Coronary artery (tissue), 2 donors: Measurements from ENCODE around the gene PEX5L.

Source experiments
- DNase-seq: peaks from one replicate; pipeline ENCODE4 v3.0.0-alpha.2; 2017; ENCODE audit warnings: low spot score
- H3K27ac ChIP-seq, 2 donors: fragments of 200-600 bp; sonication (generic); one replicate each; pipeline ENCODE4 v1.5.1; 2016 to 2019
- H3K4me3 ChIP-seq: fragments of 200-600 bp; sonication (generic); 2 replicates; pipeline ENCODE4 v1.5.1; 2016; ENCODE audit warnings: mild to moderate bottlenecking, moderate library complexity
- TF ChIP-seq, protein P1 (sequence below): fragments of 200-600 bp; sonication (generic); IDR thresholded peaks from one replicate; pipeline ENCODE4 v1.5.1; 2019; ENCODE audit warnings: antibody characterized with exemption

Gene PEX5L

DNA sequence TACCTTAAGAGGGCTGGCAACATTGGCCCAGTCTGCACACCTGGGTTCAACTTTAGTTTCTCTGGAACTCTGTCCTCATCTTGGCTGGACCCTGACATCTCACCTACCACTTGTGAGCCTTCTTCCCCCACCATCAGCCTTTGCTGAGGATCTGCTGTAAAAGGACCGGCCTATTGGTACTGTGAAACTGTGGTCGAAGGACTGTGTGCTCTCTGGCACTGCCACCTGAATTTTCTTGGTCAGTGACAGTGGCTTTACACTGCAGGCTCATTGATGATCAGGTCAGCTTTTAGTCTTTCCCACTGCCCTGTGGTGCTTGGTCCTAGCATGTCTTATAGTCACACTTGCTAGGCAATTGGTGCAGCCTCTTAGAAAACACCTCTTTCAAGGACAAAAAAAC is 86.9 kb downstream of the PEX5L start:
- Histone ChIP-seq H3K27ac (no peak overlapping the region), H3K4me3 (no peak overlapping the region)
- TF ChIP-seq, protein P1, sequence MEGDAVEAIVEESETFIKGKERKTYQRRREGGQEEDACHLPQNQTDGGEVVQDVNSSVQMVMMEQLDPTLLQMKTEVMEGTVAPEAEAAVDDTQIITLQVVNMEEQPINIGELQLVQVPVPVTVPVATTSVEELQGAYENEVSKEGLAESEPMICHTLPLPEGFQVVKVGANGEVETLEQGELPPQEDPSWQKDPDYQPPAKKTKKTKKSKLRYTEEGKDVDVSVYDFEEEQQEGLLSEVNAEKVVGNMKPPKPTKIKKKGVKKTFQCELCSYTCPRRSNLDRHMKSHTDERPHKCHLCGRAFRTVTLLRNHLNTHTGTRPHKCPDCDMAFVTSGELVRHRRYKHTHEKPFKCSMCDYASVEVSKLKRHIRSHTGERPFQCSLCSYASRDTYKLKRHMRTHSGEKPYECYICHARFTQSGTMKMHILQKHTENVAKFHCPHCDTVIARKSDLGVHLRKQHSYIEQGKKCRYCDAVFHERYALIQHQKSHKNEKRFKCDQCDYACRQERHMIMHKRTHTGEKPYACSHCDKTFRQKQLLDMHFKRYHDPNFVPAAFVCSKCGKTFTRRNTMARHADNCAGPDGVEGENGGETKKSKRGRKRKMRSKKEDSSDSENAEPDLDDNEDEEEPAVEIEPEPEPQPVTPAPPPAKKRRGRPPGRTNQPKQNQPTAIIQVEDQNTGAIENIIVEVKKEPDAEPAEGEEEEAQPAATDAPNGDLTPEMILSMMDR = no peak
- DNase-seq = no peak

GRCh38 chr3:179949412-179949811 is 87.3 kb downstream of the PEX5L start:
- Histone ChIP-seq H3K27ac (no peak overlapping the region), H3K4me3 (no peak overlapping the region)
- TF ChIP-seq, protein P1 = no peak
- DNase-seq = no peak

DNA sequence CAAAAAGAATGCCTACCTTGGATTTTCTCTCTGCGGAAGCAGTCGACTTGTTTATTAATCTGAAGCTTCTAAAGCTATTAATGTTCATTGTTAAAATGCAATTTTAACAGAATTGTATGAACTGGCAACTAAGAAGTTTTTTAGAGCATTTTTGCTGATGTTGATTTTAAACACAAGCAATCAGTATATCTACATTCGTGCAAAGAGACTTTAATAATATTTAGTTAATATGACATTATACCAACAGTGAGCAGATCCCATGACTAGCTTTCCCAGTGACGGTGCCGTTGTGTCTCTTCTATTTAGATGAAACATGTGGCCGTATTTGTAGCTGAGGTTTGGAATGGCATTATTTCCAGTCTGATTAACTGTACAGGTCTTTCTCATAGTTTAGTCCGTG is 88.0 kb downstream of the PEX5L start:
- Histone ChIP-seq H3K27ac (no peak overlapping the region), H3K4me3 (no peak overlapping the region)
- no peak for DNase-seq
- TF ChIP-seq, protein P1 = no peak

- DNase-seq = no peak
- TF ChIP-seq, protein P1 = no peak
- Histone ChIP-seq H3K4me3 (no peak overlapping the region), H3K27ac (no peak overlapping the region)
These were observed 91.2 kb downstream of the PEX5L start for GRCh38 chr3:179945569-179945968.

- DNase-seq = no peak
These were observed 93.4 kb downstream of the PEX5L start for GRCh38 chr3:179943117-179943880.

GRCh38 chr3:179942553-179943075 is 94.1 kb downstream of the PEX5L start:
- TF ChIP-seq, protein P1 = no peak
- no peak for DNase-seq
- no peak overlapping the region for H3K27ac ChIP-seq
- H3K4me3 ChIP-seq = peak overlapping the region; percentile 27

More at GRCh38 chr3:179943117-179943880, 93.4 kb downstream of the PEX5L start:
- TF ChIP-seq, protein P1 = no peak
- Histone ChIP-seq H3K27ac (no peak overlapping the region), H3K4me3 (no peak overlapping the region)

GRCh38 chr3:179935710-179936109 is 101.0 kb downstream of the PEX5L start:
- TF ChIP-seq, protein P1 = no peak
- Histone ChIP-seq H3K4me3 (no peak overlapping the region), H3K27ac (no peak overlapping the region)
- DNase-seq = no peak
